PC-9 (cell line): Measurements from ENCODE around the gene VPS16.

Experiments
- EZH2 ChIP-seq: fragments of 200-600 bp; sonication (generic); IDR thresholded peaks from 2 replicates; pipeline ENCODE4 v1.8.0; 2017; ENCODE audit warnings: antibody characterized with exemption, low read depth
- TF ChIP-seq, protein P1 (sequence below): fragments of 200-600 bp; sonication (generic); conservative IDR thresholded peaks from 2 replicates; pipeline ENCODE4 v1.6.1; 2017; ENCODE audit warnings: mixed run types, antibody characterized with exemption, mild to moderate bottlenecking, moderate library complexity

- no peak for TF ChIP-seq EZH2
- TF ChIP-seq, protein P1, sequence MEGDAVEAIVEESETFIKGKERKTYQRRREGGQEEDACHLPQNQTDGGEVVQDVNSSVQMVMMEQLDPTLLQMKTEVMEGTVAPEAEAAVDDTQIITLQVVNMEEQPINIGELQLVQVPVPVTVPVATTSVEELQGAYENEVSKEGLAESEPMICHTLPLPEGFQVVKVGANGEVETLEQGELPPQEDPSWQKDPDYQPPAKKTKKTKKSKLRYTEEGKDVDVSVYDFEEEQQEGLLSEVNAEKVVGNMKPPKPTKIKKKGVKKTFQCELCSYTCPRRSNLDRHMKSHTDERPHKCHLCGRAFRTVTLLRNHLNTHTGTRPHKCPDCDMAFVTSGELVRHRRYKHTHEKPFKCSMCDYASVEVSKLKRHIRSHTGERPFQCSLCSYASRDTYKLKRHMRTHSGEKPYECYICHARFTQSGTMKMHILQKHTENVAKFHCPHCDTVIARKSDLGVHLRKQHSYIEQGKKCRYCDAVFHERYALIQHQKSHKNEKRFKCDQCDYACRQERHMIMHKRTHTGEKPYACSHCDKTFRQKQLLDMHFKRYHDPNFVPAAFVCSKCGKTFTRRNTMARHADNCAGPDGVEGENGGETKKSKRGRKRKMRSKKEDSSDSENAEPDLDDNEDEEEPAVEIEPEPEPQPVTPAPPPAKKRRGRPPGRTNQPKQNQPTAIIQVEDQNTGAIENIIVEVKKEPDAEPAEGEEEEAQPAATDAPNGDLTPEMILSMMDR = no peak
Observed at GRCh38 chr20:2878515-2878914, 38.0 kb downstream of the VPS16 start.
